Upper lobe of right lung (tissue), 1 donor: Measurements from ENCODE around the gene CSPG4. TPM values are rescaled to one million over a fixed set of nuclear protein-coding genes. Genes with fewer than 3 reads are reported as not detected.
"Not testable (repeated sequence)": the region's sequence is repeated elsewhere in the genome, so short reads cannot be mapped to it uniquely, and the experiment has no call there.

Experiments used
- ATAC-seq: fragments of 200-7000 bp; cut with Tn5 transposase; one replicate; pipeline ENCODE4 v1.9.1; 2020; ENCODE audit warnings: mild to moderate bottlenecking, moderate library complexity
- DNase-seq: peaks from one replicate; pipeline ENCODE4 v3.0.0-alpha.2; 2020
- H3K27ac ChIP-seq: fragments of 200-600 bp; one replicate; pipeline ENCODE4 v1.8.0; 2022
- H3K27me3 ChIP-seq: fragments of 200-600 bp; one replicate; pipeline ENCODE4 v1.8.0; 2022; ENCODE audit warnings: mild to moderate bottlenecking
- H3K36me3 ChIP-seq: fragments of 200-600 bp; one replicate; pipeline ENCODE4 v1.8.0; 2022
- H3K4me1 ChIP-seq: fragments of 200-600 bp; one replicate; pipeline ENCODE4 v1.8.0; 2022
- H3K4me3 ChIP-seq: fragments of 200-600 bp; one replicate; pipeline ENCODE4 v1.8.0; 2022; ENCODE audit warnings: mild to moderate bottlenecking
- H3K9me3 ChIP-seq: fragments of 200-600 bp; one replicate; pipeline ENCODE4 v1.8.0; 2022
- intact Hi-C: fragments of 100-400 bp; cut with DNase I; formaldehyde crosslinking; loops from one replicate; pipeline ENCODE4 v1.11.0; 2022
- total RNA-seq: library from RNA; stranded (reverse); fragmentation: NEBNext Ultra II Directional; extraction: Animal tissue kit (Norgen Biotek cat#: 25700); gene quantifications from one replicate; pipeline ENCODE4 v1.2.1, GENCODE V29; 2021
- TF ChIP-seq, protein P1 (sequence below): fragments of 200-600 bp; IDR thresholded peaks from one replicate; pipeline ENCODE4 v1.8.0; 2022; ENCODE audit warnings: antibody characterized with exemption
- donor health status: DM: no; HTN: yes; CAD: no; lungs with severe emphysema.

CSPG4 gene
- total RNA-seq, 1 donor from 2014 or later: 12.6 TPM

DNA sequence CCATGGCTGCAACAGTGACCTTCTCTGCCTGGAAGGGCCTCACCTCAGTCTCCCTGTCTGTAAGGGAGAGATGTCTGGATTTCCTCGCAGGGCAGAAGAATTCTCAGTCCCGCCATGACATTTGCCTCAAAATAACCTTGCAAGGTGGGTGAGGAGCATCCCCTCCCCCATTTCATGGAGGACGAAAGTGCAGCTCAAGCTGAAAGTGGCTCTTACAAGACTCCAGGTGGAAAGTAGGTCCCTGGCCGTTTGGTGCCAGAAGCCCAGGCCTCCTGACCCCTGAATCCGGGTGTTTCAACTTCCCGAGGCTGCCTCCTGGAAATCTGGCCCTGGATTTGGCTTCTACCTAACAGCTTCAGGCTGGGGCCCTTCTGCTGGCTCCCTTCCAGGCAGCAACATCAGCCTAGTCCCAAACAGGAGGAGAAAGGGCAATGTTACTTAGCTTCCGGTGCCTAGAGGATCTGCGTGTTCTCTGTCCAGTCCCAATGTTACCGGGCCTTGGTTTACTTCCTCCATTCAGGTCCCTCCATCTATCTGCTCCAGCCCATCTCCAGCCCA, 769 bp upstream of the CSPG4 start:
- H3K4me3 ChIP-seq: peak overlapping the region; percentile 39
- ATAC-seq: no peak
- H3K36me3 ChIP-seq: no peaks in the 10 kb centered on the region

DNA sequence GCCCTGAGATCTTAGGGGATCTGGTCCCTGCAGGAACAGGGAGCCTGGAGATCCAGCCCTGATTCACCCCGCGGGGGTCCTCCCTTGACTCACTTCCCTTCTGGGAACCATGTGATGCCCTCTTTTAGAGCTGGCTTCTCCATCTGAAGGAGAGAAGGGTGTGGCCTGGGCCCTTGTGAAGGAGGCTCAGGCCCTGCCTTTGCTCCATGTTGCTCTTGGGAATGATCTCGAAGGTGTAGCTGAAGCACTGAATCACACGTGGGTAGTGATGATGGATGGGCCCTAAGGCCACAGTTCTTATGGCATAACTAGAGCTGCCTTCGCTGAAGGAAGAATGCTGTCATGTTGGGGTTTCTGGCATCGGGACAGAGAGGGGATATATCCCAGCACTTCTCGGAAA, 1.2 kb downstream of the CSPG4 start:
- not testable (repeated sequence) for ATAC-seq, H3K4me1 ChIP-seq, H3K4me3 ChIP-seq

More for the DNA sequence above, 769 bp upstream of the CSPG4 start:
- Histone ChIP-seq H3K27ac (peak overlapping the region; percentile 19), H3K4me1 (peaks cover 3% of the 10 kb centered on the region), H3K27me3 (peaks cover 8% of the 10 kb centered on the region), H3K9me3 (no peaks in the 10 kb centered on the region)
- TF ChIP-seq, protein P1, sequence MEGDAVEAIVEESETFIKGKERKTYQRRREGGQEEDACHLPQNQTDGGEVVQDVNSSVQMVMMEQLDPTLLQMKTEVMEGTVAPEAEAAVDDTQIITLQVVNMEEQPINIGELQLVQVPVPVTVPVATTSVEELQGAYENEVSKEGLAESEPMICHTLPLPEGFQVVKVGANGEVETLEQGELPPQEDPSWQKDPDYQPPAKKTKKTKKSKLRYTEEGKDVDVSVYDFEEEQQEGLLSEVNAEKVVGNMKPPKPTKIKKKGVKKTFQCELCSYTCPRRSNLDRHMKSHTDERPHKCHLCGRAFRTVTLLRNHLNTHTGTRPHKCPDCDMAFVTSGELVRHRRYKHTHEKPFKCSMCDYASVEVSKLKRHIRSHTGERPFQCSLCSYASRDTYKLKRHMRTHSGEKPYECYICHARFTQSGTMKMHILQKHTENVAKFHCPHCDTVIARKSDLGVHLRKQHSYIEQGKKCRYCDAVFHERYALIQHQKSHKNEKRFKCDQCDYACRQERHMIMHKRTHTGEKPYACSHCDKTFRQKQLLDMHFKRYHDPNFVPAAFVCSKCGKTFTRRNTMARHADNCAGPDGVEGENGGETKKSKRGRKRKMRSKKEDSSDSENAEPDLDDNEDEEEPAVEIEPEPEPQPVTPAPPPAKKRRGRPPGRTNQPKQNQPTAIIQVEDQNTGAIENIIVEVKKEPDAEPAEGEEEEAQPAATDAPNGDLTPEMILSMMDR: no peak
- DNase-seq: no peak
- intact Hi-C loops: no loop called here

DNA sequence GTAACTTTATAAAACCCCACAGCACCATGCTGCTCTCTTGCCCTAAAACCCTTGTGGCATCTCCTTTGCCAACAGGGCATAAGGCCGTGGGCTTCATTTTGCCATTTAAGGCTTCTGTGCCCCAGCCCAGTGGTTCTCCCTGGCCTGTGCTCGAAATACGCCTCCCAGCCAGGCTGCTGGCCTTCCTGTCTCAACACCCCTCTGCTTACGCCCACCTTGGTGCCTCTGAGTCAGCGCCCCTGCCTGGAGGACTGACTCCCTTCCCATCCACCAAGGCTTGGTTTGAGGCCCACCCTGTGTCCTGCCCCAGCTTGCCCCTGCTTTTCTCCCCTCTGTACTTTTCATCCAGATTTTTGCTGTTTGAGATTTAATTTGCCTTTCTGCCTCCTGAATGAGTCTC, 1.8 kb downstream of the CSPG4 start:
- H3K27ac ChIP-seq, H3K36me3 ChIP-seq, ATAC-seq, intact Hi-C loops, DNase-seq, H3K9me3 ChIP-seq, H3K4me3 ChIP-seq, H3K27me3 ChIP-seq, H3K4me1 ChIP-seq: not testable (repeated sequence)

More for the DNA sequence above, 1.2 kb downstream of the CSPG4 start:
- intact Hi-C loops, DNase-seq, H3K27me3 ChIP-seq, H3K27ac ChIP-seq, H3K9me3 ChIP-seq, H3K36me3 ChIP-seq: not testable (repeated sequence)

DNA sequence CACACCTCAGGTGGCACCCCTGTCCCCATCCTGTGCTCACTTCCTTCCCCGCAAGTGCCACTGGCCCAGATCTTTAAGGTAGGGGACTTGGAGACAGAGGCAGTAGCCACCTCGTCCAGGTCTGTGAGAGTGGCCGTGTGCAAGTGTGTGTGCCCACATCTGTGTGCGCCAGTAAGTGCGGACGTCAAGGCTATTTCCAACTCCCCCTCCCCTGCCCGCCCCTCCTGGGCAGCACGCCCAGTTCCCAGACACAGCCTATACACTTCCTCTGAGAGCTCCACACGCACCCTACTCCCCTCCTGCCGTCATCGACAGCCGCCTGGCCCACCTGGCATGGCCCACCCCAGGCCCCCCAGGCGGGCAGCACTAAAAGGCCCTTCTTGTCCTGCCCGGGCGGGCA, 3.2 kb downstream of the CSPG4 start:
- H3K4me1 ChIP-seq, H3K36me3 ChIP-seq, H3K9me3 ChIP-seq, H3K4me3 ChIP-seq, DNase-seq, intact Hi-C loops, H3K27me3 ChIP-seq, H3K27ac ChIP-seq: not testable (repeated sequence)
- ATAC-seq: peak; percentile 19

DNA sequence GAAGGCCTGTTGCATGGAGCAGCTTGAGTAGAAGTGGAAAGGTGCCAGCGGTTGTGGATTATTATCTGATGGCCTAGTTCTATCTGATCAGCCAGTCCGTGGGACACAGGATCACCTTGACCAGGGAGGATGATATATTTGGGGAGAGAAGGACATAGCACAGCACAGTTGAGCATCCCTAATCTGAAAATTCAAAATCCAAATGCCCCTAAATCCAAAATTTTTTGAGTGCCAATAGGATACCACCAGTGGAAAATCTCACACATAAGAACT, 6.0 kb downstream of the CSPG4 start:
- Histone ChIP-seq H3K9me3 (no peaks in the 10 kb centered on the region), H3K27me3 (no peaks in the 10 kb centered on the region), H3K4me3 (no peak overlapping the region), H3K27ac (no peak overlapping the region), H3K4me1 (no peaks in the 10 kb centered on the region), H3K36me3 (no peaks in the 10 kb centered on the region)
- TF ChIP-seq, protein P1: no peak
- DNase-seq: no peak
- intact Hi-C loops: no loop called here
- ATAC-seq: no peak

DNA sequence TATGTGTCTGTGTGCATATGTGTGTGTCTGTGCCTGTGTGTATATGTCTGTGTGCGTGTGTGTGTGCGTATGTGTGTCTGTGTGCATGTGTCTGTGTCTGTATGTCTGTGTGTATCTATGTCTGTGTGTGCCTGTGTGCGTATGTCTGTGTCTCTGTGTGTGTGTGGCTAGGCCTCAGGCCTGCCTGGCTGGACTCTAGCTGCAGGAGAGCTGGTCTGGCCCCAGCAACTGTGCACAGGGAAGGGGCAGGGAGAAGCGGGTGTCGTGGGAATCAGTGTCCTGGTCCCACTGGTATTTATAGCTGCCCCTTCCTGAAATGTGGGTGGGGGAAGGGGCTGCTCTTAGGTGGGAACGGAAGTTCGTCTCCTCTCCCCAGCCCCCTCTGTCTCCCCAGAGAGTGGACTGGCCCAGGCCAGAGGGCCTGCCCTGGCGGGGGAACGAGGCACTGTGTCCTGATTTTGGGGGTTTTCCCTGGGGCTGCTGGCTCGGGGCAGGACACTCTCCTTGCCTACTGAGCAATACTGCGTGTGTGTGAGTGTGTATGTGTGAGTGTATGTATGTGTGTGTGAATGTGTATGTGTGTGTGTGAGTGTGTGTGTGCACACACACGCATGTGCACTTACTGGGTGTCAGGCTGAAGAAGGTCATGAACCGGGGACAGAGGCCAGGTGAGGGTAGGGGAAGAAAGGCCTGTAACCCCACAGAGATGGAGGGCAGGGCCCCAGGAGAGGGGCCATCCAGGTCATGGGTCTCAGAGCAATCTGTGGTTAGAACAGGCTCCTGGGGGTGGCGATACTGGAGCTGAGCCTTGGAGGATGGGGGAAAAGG, 6.6 kb downstream of the CSPG4 start:
- Histone ChIP-seq H3K27me3 (no peaks in the 10 kb centered on the region), H3K9me3 (no peaks in the 10 kb centered on the region), H3K27ac (no peak overlapping the region), H3K36me3 (no peaks in the 10 kb centered on the region), H3K4me3 (no peak overlapping the region), H3K4me1 (no peaks in the 10 kb centered on the region)
- intact Hi-C loops: no loop called here
- TF ChIP-seq, protein P1: no peak
- ATAC-seq: no peak
- no peak for DNase-seq

DNA sequence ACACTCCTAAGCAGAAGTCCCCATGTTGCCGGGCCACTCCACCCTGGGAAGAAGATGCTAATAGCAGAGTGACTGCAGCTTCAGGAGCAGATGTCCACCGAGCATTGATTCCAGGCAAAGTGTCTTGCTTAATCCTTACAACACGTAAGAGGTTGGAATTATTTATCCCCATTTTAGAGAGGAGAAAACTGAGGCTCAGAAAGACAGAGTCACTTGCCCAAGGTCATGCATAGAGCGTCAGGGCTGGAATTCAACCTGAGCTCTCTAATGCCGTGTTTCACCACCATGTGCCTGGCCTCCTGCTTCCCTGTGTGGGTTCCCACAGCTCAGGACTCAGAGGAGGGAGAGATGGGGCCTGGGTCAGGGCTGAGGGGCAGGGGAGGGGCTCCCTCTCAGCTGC, 7.3 kb downstream of the CSPG4 start:
- H3K9me3 ChIP-seq, H3K27me3 ChIP-seq, H3K4me3 ChIP-seq, H3K4me1 ChIP-seq, H3K27ac ChIP-seq, H3K36me3 ChIP-seq, DNase-seq, ATAC-seq, intact Hi-C loops: not testable (repeated sequence)
